Activated T-cell treated with anti-CD3 and anti-CD28 coated beads, Interleukin-2, amount 50 U/mL, for 1 hour (primary cell): ENCODE measurements around the gene STAC2.
A peak's percentile ranks its signal among the peaks of the same experiment; 100 is the strongest.

Experiments used
- DNase-seq: peaks from one replicate; pipeline ENCODE4 v3.0.0-alpha.2; 2020

The STAC2 gene

DNA sequence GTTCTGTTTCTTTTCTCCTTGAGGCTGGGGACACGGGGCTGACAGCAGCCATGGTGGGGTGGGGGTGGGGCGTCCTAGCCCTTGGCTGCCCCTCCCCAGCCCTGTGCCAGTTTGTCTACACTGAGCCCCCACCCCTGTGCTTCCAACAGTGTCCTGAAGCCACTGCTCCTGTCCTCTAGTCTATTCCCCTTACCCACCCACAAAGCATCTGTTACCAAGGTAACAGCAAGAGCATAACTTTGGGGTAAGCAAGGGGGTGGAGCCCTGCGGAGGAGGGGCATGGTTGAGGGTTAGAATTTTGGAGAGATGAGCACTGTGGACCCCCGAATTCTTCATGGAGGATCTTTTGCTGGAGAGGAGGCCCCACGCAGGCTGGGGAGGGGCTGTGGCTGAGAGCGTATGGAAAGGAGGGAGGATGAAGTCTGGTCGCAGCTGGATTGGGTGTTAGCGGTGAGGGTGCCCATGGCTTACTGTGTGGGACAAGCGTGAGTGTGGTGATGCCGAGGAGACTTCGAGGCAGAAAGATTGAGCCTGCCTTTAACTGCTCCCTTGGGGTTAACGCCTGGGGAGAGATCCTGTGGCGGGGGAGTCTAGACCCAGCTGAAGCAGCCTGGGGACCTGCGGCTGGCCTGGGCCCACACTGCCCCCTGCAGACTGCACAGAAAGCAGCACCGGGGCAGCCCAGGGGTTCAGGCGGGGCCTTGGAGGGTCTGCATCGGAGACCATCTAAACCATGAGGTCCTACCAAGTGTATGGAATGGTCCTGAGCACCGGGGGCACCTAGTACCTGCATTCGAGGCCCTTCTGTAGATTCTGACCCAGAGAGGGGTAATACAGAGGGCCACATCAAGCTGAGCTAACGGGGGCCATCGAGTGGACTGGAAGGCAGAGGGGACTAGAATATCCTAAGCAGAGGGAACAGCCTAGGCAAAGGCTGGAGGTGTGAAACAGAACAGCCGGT lies 6.1 kb upstream of the STAC2 start:
- peak; percentile 69 for DNase-seq

GRCh38 chr17:39231091-39231561 lies 5.4 kb upstream of the STAC2 start:
- DNase-seq: no peak

- no peak for DNase-seq
Measured at GRCh38 chr17:39230361-39230760, 4.6 kb upstream of the STAC2 start.

DNA sequence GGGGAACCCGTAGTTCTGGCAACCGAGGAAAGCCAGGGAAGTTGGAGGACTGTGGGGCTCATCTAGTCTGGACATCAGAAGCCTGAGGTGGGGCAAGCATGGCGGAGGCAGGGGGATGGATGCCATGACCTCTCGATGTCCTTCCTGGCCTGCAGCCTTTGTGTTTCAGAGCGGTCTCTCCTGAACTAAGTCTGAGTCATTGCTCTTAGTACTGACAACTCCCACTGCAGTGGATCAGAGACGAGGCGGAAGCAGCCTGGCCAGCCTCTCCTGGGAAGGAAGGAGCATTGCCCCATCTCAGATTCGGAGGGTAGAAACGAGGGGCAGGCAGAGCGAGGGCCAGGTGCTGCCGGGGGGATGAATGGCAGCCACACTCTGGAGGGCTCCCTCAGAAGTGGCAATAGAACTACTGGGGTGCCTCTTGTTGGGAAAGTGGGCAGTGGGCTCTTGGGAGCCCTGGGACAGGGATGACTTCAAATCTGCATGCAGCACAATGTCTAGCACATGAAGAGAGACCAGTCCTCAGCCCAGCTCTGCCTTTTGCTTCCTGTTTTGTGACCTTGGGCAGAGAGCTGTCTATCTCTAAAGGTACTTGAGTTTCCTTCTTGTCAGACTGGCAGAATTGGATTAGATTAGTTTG lies 3.6 kb upstream of the STAC2 start:
- no peak for DNase-seq

DNA sequence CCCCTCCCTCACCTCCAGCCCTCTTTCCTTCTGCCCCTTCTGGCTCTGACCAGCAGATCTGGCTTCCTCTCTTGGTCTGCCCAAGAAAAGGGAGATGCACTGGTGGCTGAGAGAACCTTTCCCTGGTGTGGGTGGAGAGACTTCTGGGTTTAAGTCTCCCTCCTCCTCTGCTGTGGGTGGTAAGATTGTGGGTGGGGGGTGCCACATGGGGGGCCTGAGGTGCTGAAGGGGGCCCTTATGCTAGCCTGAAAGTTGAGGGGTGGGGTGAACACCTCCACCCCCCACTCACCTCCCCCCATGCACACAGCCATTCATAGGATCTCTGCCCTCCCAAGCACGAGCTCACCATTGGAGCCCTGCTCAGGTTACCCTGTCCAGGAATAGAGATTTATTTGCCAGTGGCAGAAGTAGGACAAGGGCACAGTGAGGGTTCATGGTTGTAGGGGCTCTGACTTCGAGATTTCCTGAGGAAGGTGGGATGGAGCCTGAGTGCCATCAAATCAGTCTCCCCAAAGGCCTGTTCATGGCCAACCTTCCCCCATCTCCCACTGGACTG lies 1.7 kb upstream of the STAC2 start:
- DNase-seq: no peak

DNA sequence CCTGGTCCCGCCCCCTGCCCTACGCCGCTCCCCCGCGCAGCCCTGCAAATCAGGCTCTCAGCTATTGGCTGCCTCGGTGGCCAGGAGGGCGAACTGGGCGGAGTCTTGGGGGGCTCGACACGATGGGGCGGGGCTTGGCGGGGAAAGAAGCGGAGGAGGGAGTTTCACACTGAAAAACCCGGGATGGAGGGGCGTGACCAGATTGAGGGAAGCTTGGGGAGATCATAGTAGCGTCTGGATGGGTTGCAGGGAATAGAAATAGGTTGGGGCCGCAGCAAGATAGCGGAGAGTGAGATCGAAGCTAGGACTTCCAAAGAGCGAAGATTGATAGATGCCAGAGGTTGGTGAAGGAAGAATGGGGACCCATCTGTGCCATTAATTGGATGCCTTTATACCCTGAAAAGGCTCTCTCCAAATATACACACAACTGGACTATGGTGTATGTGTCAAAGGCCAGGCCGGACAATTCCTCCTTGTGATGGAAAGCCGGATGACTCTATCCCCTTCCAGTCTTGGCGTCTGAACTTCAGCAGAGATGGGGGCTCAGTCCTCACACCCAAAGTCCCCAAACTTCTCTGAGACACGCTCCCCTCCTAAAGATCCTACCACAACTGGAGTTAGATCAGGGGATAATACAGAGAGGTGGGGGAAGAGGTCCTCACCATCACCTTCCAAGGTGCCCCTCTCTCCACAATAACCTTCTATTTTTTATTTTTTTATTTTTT lies 376 bp upstream of the STAC2 start:
- peak; percentile 63 for DNase-seq

GRCh38 chr17:39224778-39225307 lies 902 bp downstream of the STAC2 start:
- DNase-seq: peak; percentile 36

DNA sequence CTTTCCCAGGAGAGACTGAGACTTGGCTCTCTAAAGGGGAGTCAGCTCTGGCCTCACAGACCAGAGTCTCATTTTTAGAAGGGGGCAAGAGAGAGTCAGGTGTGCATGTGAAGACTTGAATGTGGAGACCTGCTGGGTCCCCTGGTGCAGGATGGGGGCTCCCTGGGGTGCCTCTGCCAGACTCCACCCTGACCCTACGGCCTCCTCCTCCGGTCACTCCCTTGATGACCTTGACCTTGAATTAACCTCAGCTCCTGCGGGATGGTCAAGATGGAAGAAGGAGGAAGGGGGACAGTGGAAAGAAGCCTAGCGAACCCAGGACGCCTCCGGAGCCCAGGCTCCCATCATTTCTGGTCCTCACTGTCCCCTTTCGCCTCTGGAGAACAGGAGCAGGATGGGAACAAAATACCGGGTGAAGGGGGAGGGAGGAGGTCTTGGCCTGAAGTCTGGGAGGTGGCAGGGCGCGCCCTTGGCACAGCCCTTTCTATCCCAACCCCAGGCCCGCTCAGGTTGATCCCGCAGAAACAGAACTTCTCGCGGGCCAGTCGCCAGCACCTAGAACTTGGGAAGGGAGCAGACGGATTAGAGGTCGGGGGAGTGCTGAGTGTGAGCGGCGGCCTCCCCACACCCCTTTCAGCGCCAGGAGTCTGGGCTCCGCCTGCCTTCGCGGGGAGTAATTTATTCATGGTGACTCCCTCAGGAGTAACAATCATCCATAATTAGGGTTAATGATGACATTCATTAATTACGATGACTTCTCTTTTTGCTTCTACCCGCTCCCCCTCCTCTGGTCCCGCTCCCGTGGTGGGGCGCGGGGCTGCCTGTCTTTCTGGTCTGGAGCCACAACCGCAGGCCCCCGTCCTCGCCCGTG lies 1.6 kb downstream of the STAC2 start:
- no peak for DNase-seq

- DNase-seq: no peak
Measured at GRCh38 chr17:39222866-39223834, 2.6 kb downstream of the STAC2 start.

- DNase-seq: no peak
Measured at GRCh38 chr17:39222151-39222550, 3.6 kb downstream of the STAC2 start.

GRCh38 chr17:39221572-39221971 lies 4.2 kb downstream of the STAC2 start:
- DNase-seq: no peak

DNA sequence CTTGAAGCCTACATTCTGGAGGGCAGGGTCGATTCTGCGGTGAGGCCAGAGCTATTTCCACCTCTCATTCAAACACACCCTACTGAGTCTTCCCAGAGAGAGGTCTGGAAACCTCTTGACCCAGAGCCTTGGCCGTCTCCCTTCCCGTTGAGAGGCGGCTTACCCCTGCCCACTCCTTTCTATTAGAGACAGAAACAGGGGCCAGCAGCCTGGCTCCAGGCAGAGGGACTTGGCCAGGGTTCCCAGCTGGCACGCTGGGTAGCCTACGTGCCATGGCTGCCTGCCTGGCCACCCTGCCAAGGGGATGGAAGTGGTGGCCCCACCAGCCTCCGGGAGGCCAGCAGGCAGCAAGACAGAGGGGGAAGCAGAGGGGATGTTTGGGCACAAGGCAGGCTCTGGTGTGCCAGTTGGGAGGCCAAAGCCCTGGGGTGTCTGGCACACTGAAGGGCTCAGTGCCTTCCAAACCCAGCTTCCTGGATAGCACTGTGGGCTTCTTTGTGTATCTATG lies 6.0 kb downstream of the STAC2 start:
- no peak for DNase-seq

DNA sequence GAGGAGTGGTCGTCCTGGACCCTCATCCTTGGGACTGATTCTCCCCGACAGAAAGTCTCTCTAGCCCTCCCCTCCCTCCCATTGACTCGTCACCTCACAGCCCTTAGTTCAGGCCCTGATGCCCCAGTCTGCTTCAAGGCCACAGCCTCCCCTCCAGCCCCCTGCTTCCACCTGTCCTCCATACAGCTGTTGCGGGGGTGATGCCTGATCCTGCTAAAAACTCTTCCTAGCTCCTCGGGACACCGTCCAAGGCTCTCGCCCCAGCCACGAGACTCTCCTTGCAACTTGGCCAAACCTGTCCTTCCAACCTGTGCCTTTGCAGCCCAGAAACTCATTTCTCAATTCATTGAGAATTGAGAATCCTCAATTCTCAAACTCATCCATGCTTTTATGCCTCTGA lies 6.8 kb downstream of the STAC2 start:
- DNase-seq: no peak

GRCh38 chr17:39217734-39218369 lies 7.9 kb downstream of the STAC2 start:
- no peak for DNase-seq

DNA sequence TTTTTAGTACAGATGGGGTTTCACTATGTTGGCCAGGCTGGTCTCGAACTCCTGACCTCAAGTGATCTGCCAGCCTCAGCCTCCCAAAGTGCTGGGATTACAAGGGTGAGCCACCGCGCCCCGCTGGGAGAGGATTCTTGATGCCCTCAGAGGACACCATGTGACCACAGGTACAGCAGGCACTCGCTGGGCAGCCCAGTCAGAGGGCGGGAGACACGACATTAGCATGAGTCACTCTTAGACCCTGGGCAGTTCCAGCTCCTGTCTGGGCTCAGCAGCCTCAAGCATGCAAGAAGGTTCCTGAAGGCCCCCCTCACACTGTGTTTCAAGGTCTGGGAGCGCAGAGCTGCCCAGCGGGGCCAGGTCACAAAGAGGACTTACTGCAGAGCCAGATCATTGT lies 11.9 kb downstream of the STAC2 start:
- no peak for DNase-seq

- DNase-seq: no peak
Measured at GRCh38 chr17:39212841-39213480, 12.8 kb downstream of the STAC2 start.

DNA sequence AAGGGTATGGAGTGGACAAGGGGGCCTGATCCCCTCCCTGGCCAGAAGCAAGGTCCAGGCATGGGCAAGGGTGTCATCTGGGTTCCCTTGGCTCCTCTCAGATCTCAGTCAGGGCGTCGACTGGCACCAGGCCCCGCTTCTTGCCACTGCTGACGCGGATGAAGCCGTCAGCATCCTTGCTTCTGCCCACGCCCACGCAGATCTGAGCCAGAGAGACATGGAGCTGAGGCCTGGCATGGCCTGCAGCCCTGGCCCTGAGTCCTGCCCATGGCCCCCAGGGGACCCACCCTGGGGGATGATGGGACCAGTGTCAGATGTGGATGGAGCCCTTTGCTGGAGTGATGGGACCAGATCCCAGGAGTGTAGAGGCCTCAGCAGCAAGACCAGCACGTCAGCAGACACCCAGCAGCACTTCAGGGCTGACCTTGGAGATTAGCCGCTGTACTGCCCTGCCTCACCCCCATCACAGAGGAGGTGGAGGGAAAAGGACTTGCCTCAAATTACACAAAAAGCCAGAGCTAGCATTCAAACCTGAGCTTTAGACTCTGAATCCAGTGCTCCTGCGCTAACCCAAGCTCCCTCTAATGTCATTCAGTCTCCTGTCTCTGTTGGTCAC lies 13.4 kb downstream of the STAC2 start:
- DNase-seq: no peak

- no peak for DNase-seq
Measured at GRCh38 chr17:39210093-39210434, 15.7 kb downstream of the STAC2 start.
